Measurements from ENCODE around the gene RPS14. TPM values are rescaled to one million over a fixed set of nuclear protein-coding genes. Genes with fewer than 3 reads are reported as not detected.

Gene RPS14
- total and polyA plus RNA-seq, 9 of the 15 experiments (the other 6 are each of a cell fraction or from before 2014, with no cell fraction given) = 1,824 to 5,983 (median 3,017) TPM

DNA sequence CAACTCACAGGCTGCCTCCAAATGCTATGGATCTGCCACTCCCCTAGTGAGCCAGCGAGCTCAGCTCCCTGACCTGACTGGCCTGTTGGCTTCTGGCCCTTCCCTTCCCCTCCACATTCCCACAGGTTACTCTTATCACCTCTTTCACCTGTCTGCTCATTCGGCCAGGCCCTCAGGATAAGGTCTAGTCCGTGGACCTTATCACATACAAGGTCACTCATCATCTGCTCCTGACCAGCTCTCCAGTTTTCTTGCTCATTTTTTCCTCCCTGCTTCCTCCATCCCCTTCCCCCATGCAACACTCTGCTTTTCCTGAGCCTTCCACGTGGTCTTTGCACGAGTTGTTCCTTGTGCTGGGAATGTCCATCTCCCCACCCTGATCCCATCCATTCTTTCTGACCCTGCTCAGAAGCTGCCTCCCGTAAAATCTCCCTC, 32.5 kb upstream of the RPS14 start (continued):
- TF ChIP-seq, protein P1, sequence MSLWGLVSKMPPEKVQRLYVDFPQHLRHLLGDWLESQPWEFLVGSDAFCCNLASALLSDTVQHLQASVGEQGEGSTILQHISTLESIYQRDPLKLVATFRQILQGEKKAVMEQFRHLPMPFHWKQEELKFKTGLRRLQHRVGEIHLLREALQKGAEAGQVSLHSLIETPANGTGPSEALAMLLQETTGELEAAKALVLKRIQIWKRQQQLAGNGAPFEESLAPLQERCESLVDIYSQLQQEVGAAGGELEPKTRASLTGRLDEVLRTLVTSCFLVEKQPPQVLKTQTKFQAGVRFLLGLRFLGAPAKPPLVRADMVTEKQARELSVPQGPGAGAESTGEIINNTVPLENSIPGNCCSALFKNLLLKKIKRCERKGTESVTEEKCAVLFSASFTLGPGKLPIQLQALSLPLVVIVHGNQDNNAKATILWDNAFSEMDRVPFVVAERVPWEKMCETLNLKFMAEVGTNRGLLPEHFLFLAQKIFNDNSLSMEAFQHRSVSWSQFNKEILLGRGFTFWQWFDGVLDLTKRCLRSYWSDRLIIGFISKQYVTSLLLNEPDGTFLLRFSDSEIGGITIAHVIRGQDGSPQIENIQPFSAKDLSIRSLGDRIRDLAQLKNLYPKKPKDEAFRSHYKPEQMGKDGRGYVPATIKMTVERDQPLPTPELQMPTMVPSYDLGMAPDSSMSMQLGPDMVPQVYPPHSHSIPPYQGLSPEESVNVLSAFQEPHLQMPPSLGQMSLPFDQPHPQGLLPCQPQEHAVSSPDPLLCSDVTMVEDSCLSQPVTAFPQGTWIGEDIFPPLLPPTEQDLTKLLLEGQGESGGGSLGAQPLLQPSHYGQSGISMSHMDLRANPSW (CRISPR knock-in tag; IDR thresholded peaks at IDR 0.05) = no peak
- TF ChIP-seq, protein P2, sequence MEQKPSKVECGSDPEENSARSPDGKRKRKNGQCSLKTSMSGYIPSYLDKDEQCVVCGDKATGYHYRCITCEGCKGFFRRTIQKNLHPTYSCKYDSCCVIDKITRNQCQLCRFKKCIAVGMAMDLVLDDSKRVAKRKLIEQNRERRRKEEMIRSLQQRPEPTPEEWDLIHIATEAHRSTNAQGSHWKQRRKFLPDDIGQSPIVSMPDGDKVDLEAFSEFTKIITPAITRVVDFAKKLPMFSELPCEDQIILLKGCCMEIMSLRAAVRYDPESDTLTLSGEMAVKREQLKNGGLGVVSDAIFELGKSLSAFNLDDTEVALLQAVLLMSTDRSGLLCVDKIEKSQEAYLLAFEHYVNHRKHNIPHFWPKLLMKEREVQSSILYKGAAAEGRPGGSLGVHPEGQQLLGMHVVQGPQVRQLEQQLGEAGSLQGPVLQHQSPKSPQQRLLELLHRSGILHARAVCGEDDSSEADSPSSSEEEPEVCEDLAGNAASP (IDR thresholded peaks at IDR 0.05) = no peak
- TF ChIP-seq HNRNPH1 (optimal IDR thresholded peaks at IDR 0.05; ENCODE audit: low read depth, low read length) (no peak), CBX2 (IDR thresholded peaks at IDR 0.05; ENCODE audit: insufficient read depth, low read length, poor library complexity, severe bottlenecking) (no peak), DNMT1 (IDR thresholded peaks at IDR 0.05) (no peak), SNRNP70 (optimal IDR thresholded peaks at IDR 0.05; ENCODE audit: low read depth, low read length) (no peak), SRSF7 (optimal IDR thresholded peaks at IDR 0.05; ENCODE audit: low read depth, low read length) (no peak), ZNF121 (CRISPR knock-in tag; conservative IDR thresholded peaks at IDR 0.05) (no peak), MYBL2 (IDR thresholded peaks at IDR 0.05; ENCODE audit: low read depth) (no peak), MYBL2 (CRISPR knock-in tag; IDR thresholded peaks at IDR 0.05; ENCODE audit: borderline replicate concordance) (no peak)
- TF ChIP-seq, protein P3, sequence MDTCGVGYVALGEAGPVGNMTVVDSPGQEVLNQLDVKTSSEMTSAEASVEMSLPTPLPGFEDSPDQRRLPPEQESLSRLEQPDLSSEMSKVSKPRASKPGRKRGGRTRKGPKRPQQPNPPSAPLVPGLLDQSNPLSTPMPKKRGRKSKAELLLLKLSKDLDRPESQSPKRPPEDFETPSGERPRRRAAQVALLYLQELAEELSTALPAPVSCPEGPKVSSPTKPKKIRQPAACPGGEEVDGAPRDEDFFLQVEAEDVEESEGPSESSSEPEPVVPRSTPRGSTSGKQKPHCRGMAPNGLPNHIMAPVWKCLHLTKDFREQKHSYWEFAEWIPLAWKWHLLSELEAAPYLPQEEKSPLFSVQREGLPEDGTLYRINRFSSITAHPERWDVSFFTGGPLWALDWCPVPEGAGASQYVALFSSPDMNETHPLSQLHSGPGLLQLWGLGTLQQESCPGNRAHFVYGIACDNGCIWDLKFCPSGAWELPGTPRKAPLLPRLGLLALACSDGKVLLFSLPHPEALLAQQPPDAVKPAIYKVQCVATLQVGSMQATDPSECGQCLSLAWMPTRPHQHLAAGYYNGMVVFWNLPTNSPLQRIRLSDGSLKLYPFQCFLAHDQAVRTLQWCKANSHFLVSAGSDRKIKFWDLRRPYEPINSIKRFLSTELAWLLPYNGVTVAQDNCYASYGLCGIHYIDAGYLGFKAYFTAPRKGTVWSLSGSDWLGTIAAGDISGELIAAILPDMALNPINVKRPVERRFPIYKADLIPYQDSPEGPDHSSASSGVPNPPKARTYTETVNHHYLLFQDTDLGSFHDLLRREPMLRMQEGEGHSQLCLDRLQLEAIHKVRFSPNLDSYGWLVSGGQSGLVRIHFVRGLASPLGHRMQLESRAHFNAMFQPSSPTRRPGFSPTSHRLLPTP (IDR thresholded peaks at IDR 0.05; ENCODE audit: borderline replicate concordance, extremely low read depth, insufficient read length) = no peak
- TF ChIP-seq, protein P4, sequence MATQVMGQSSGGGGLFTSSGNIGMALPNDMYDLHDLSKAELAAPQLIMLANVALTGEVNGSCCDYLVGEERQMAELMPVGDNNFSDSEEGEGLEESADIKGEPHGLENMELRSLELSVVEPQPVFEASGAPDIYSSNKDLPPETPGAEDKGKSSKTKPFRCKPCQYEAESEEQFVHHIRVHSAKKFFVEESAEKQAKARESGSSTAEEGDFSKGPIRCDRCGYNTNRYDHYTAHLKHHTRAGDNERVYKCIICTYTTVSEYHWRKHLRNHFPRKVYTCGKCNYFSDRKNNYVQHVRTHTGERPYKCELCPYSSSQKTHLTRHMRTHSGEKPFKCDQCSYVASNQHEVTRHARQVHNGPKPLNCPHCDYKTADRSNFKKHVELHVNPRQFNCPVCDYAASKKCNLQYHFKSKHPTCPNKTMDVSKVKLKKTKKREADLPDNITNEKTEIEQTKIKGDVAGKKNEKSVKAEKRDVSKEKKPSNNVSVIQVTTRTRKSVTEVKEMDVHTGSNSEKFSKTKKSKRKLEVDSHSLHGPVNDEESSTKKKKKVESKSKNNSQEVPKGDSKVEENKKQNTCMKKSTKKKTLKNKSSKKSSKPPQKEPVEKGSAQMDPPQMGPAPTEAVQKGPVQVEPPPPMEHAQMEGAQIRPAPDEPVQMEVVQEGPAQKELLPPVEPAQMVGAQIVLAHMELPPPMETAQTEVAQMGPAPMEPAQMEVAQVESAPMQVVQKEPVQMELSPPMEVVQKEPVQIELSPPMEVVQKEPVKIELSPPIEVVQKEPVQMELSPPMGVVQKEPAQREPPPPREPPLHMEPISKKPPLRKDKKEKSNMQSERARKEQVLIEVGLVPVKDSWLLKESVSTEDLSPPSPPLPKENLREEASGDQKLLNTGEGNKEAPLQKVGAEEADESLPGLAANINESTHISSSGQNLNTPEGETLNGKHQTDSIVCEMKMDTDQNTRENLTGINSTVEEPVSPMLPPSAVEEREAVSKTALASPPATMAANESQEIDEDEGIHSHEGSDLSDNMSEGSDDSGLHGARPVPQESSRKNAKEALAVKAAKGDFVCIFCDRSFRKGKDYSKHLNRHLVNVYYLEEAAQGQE (IDR thresholded peaks at IDR 0.05; ENCODE audit: borderline replicate concordance) = no peak; the same call in 1 of the 2 replicates
- TF ChIP-seq, protein P4 (CRISPR knock-in tag; IDR thresholded peaks at IDR 0.05; ENCODE audit: low read depth) = no peak
